ENCODE data around the gene FGD2.

FGD2 gene

GRCh38 chr6:37010402-37010892 is 5.0 kb downstream of the FGD2 start:
- H3K79me2 ChIP-seq (ENCODE audit: insufficient read depth, low read length), result no peaks in the 10 kb centered on the region
- no peak overlapping the region for H3K27ac ChIP-seq (ENCODE audit: low read depth, low read length, poor library complexity, severe bottlenecking)
- no peaks in the 10 kb centered on the region for H3K9me3 ChIP-seq (ENCODE audit: low read length)
- H2AFZ ChIP-seq (ENCODE audit: low read length), result no peak overlapping the region
- H3K4me1 ChIP-seq (ENCODE audit: insufficient read depth, low read length, severe bottlenecking), result peaks cover 26% of the 10 kb centered on the region
- no peaks in the 10 kb centered on the region for H4K20me1 ChIP-seq (ENCODE audit: insufficient read depth, low read length)
- no peaks in the 10 kb centered on the region for H3K9me2 ChIP-seq (ENCODE audit: low read depth, low read length)
- H3K4me3 ChIP-seq (ENCODE audit: low read depth, low read length, poor library complexity, severe bottlenecking), result no peak overlapping the region
- no peak overlapping the region for H3K9ac ChIP-seq (ENCODE audit: low read length)
- H3F3A ChIP-seq (ENCODE audit: insufficient read depth, low read length), result no peaks in the 10 kb centered on the region
- H3K36me3 ChIP-seq (ENCODE audit: insufficient read depth, low read length), result no peaks in the 10 kb centered on the region
- H3K27me3 ChIP-seq (ENCODE audit: insufficient read depth, low read length), result no peaks in the 10 kb centered on the region
- H3K4me2 ChIP-seq (ENCODE audit: low read length), result no peak overlapping the region
- TF ChIP-seq CTCF (IDR thresholded peaks at IDR 0.05; ENCODE audit: low read length), result no peak
- TF ChIP-seq EZH2 (IDR thresholded peaks at IDR 0.05; ENCODE audit: borderline replicate concordance, low read length), result no peak

GRCh38 chr6:37011656-37012378 is 6.4 kb downstream of the FGD2 start:
- no peaks in the 10 kb centered on the region for H3F3A ChIP-seq (ENCODE audit: insufficient read depth, low read length)
- H3K9me2 ChIP-seq (ENCODE audit: low read depth, low read length), result no peaks in the 10 kb centered on the region
- H3K4me1 ChIP-seq (ENCODE audit: insufficient read depth, low read length, severe bottlenecking), result peaks cover 12% of the 10 kb centered on the region
- TF ChIP-seq CTCF (IDR thresholded peaks at IDR 0.05; ENCODE audit: low read length) (no peak), EZH2 (IDR thresholded peaks at IDR 0.05; ENCODE audit: borderline replicate concordance, low read length) (no peak)
- no peaks in the 10 kb centered on the region for H4K20me1 ChIP-seq (ENCODE audit: insufficient read depth, low read length)
- no peaks in the 10 kb centered on the region for H3K79me2 ChIP-seq (ENCODE audit: insufficient read depth, low read length)
- H2AFZ ChIP-seq (ENCODE audit: low read length), result no peak overlapping the region
- H3K9ac ChIP-seq (ENCODE audit: low read length), result no peak overlapping the region
- H3K27ac ChIP-seq (ENCODE audit: low read depth, low read length, poor library complexity, severe bottlenecking), result no peak overlapping the region
- H3K4me2 ChIP-seq (ENCODE audit: low read length), result no peak overlapping the region
- H3K4me3 ChIP-seq (ENCODE audit: low read depth, low read length, poor library complexity, severe bottlenecking), result no peak overlapping the region
- H3K36me3 ChIP-seq (ENCODE audit: insufficient read depth, low read length), result no peaks in the 10 kb centered on the region
- no peaks in the 10 kb centered on the region for H3K9me3 ChIP-seq (ENCODE audit: low read length)
- H3K27me3 ChIP-seq (ENCODE audit: insufficient read depth, low read length), result no peaks in the 10 kb centered on the region

- Histone ChIP-seq H3K27me3 (ENCODE audit: insufficient read depth, low read length) (no peaks in the 10 kb centered on the region), H3K4me1 (ENCODE audit: insufficient read depth, low read length, severe bottlenecking) (peaks cover 8% of the 10 kb centered on the region), H3K4me2 (ENCODE audit: low read length) (no peak overlapping the region), H3K79me2 (ENCODE audit: insufficient read depth, low read length) (no peaks in the 10 kb centered on the region), H3K9me2 (ENCODE audit: low read depth, low read length) (no peaks in the 10 kb centered on the region), H3K27ac (ENCODE audit: low read depth, low read length, poor library complexity, severe bottlenecking) (no peak overlapping the region), H4K20me1 (ENCODE audit: insufficient read depth, low read length) (no peaks in the 10 kb centered on the region), H3K9me3 (ENCODE audit: low read length) (no peaks in the 10 kb centered on the region), H3K4me3 (ENCODE audit: low read depth, low read length, poor library complexity, severe bottlenecking) (no peak overlapping the region), H3F3A (ENCODE audit: insufficient read depth, low read length) (no peaks in the 10 kb centered on the region), H3K9ac (ENCODE audit: low read length) (no peak overlapping the region), H3K36me3 (ENCODE audit: insufficient read depth, low read length) (no peaks in the 10 kb centered on the region), H2AFZ (ENCODE audit: low read length) (no peak overlapping the region)
- TF ChIP-seq EZH2 (IDR thresholded peaks at IDR 0.05; ENCODE audit: borderline replicate concordance, low read length) (no peak), CTCF (IDR thresholded peaks at IDR 0.05; ENCODE audit: low read length) (no peak)
Observed at GRCh38 chr6:37013516-37014491, 8.3 kb downstream of the FGD2 start.

All from OCI-LY1 (cell line).